ENCODE data around the gene BTF3L4.
"Not testable (repeated sequence)": the region's sequence is repeated elsewhere in the genome, so short reads cannot be mapped to it uniquely, and the experiment has no call there.

The BTF3L4 gene

DNA sequence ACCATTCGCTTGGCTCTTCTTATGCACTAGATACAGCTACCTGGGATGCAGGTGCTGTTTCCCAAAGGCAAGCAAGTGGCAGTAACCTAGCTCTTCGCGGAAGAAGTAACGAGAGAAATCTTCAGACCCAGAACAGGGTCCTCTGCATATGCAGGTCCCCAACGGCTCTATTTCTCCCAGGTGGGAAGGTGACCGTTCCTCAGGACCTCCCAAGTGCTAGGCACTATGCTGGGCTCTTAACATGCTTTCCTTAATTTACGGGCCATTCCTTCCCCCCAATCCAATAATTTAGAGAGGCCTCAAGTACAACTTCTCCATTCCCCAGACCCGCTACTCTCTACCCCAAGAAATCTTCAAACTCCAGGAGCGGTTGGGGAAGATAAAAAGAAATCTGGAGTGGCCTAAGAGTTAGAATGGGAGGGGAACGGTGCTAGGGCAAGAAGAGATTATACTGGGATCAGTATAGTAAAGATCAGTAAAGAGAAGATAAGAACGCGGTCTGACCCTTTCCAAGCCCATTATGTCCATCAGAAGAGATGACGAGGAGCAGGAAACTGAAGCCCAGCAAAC is 1.5 kb upstream of the BTF3L4 start:
- DNase-seq, result no peak

DNA sequence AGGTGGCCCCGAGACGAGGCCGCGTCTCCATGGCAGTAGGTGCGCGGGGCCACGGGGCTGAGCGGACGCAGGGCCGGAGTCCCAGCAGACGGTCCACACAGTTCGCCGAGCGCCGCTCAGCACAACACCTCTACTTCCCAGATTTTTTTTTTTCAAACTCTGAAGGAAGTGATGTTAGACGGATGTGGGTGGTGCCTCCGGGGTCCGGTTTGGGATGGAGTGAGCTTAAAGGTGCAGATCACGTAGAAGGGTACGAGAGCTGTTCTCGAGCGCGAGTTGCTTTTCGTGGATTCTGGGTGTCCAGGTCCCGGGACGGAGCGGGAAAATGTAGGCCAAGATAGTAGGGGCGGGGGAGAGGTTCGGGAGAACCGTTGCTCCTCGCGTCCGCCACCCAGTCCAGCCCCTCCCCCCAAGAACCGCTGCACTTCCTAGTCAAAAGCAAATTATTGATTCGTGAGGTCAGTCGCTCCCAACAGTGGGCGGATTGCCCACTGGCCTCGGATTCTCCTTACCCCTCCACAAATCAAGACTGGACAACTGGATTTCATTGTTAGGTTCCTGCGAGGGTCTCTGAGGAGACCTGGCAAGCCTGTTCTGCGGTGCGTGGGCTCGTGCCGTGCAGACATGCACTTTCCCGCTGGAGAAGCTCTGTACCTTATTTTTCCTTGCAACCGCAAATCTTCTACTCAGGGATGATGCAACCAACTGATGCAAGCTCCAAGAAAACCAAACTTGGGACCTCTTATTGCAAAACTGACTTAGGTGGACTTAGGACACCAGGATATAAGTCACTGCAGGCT is 829 bp upstream of the BTF3L4 start, which contains the start of gene TXNDC12:
TXNDC12 (minus strand) TSS at position 126 of the 800 bp plus-strand sequence; CDS start at position 31, 95 bp downstream.
- DNase-seq, result peak; percentile 93

DNA sequence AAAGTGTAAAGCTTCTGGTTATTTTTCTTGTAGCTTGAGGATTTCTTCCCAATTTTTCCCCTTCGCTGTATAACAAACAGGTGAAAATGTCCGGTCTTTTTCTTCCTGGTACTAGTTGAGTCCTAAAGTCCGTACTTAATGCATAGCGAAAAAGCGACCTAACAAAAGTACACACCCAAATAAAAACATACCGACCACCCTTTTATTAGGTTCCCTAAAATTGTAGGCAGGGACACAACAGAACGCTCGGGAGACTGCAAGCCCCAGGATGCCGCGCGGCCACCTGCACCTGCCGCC is 281 bp upstream of the BTF3L4 start:
- DNase-seq, result no peak

DNA sequence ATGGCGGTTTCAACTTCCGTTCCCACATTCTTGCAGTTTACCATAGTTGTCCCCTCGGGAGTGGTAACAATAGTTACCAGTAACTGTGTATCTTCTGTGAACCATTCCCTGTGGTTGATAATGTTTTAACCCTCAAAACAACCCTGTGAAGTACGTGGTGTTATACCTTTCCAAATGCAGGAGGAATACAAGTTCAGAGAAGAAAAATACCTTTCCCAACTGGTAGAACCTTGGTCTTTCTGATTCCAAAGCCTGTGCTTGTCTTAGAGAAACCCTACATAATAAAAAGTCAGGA is 789 bp downstream of the BTF3L4 start:
- no peak for DNase-seq

DNA sequence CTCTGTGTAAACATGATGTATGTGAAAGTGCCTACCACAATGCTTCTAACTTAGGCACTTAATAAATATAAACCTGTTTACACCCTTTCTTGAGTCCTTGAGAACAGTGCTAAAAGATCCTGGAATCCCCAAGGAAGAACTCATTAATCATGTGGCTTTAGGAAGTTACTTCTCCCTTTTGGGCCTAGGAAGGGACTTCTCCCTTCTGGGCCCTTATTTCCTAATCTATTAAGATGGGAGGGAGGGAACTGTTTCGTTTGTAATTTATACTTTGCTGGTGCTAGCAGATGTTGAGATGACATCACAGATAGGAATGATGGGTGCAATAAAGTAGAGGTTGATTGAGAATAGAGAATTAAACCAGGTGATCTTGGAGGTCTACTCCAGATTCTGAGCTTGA is 1.2 kb downstream of the BTF3L4 start:
- DNase-seq, result peak; percentile 7

DNA sequence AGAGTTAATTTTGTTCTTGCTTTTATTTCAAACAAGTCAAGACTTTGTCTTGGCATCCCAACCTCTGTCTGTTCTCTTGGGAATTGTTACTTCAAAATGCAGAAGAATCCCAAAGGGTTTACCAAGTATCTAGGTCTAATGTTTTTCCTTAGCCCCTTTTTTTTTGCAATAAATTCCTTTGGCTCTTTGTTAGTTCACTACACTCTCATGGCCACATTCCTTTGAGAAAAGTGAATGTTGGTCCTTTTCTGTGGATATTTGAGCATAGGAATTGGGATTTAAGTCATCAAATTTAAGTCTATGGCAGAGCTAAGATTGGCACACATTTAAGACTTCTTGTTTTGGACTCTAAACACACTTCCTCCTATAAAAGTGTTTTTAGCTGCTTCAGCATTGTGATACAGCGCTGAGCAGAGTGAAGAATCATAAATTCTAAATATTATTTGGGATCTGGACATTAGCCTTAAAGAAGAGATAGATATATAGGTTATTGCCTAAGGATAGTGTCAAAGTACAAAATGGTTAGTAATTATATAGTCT is 1.9 kb downstream of the BTF3L4 start:
- no peak for DNase-seq

DNA sequence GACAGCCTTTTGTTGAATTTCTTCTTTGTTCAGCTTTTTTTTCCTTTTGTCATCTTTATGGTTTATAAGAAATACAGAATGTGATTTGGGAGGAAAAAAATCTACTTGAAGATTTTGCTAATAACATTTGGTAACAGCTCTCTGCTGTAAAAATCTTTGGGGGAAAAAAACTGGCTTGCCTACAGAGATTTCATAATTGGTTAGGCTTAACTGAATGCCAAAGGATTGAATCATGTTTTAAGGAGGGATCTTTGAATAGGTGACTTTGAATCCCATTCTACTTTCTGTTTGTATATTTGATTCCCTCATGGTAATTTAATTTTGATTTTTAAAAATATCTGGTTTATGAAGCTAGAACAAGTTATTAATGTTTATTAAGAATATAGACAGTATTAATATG is 3.2 kb downstream of the BTF3L4 start:
- DNase-seq, result no peak

DNA sequence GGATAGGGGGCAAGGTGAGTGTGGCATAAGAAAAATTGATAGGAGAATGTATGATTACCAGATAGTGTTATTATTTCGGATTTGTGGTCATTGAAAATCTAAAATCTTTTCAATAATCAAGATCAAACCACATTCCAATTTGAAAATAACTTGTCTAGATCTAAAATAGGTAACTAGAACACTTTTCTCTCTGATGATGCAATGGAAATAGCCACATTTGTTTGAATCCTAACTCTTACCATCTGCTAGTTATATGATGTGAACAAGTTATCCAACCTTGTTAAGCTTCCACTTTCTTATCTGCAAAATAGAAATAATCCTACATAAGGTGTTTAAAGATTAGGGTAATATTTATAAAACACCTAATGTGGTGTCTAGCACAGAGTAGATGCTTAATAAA is 3.8 kb downstream of the BTF3L4 start:
- no peak for DNase-seq

DNA sequence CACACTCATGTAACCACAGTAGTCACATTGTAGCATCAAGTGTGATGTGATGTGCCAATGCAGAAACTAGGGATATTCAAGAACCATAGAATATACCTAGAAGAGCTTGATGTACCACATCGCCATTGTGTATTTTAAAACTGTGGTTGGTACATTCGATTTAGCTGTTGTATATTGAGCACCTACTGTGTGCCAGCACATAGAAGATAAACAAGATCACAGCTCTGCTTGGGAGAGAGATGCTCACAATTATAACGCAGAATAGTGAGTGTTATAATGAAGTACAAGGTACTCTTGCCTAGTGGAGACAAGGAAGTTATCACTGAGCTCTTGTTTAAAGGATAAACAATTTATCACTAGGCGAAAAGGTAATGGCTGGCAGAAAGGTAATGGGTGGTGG is 4.7 kb downstream of the BTF3L4 start:
- no peak for DNase-seq

DNA sequence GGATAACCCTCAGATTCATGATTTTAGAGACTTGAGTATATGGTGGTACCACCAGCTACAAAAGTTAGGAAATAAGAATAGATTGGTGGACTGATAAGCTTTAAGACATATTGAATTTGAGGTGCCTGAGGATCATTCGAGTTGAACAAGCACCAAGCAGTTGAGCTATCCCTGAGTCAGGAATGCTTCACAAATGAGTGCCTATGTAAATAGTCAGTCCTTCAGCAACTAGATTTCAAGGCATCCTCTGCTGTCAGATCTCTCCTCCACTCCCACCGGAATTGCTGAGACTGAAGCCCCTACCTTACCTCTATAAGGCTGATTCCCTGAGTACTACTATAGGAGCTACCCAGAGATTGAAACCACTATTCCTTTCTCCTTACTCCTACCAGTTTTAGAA is 7.1 kb downstream of the BTF3L4 start:
- no peak for DNase-seq

DNA sequence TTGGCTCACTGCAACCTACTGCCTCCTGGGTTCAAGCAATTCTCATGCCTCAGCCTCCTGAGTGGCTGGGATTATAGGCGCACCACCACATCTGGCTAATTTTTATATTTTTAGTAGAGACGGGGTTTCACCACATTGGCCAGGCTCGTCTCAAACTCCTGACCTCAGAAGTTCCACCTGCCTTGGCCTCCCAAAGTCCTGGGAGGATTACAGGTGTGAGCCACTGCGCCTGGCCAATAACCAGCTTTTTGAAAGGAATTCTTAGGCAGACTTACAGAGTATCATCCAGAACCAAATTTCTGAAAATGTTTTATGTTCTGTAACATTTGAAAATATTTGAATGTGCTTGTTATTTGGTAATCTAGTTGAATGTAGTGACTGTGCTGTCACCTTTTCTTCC is 14.6 kb downstream of the BTF3L4 start:
- no peak for DNase-seq

DNA sequence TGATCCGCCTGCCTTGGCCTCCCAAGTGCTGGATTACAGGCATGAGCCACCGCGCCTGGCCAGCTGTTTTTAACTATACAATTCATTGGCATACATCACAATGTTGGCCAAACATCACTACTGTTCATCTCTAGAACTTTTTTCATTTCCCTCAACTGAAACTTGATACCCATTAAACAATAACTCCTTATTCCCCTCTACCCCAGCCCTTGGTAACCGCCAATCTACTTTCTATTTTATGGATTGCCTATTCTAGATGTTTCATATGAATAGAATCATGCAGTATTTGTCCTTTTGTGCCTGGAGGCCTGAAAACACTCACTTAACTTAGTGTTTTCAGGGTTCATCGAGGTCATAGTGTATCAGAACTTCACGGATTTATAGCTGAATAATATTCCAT is 16.2 kb downstream of the BTF3L4 start:
- no peak for DNase-seq

DNA sequence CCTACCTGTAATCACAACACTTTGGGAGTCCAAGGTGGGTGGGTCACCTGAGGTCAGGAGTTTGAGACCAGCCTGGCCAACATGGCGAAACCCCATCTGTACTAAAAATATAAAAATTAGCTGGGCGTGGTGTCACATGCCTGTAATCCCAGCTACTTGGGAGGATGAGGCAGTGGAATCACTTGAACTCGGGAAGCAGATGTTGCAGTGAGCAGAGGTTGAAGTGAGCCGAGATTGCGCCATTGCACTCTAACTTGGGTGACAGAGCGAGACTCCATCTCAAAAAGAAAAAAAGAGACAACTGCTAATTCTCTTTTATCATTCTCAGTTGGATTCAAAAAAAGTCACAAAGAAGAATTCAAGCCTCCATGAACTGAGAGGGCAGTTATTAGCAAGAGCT is 21.2 kb downstream of the BTF3L4 start:
- DNase-seq, result not testable (repeated sequence)

DNA sequence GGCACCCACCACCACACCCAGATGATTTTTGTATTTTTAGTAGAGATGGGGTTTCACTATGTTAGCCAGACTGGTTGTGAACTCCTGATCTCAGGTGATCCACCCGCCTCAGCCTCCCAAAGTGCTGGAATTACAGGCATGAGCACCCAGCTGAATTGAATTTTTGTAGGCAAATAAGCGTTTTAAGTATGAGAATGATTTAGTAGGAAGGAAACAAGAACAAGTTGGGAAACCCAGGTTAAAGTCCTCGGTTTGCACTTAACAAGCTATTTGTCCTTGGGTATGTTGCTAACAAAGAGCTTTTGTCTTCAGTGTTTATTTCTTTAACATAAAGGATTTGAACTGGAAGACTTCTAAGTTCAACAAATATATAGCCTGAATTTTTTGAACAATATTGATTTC is 23.9 kb downstream of the BTF3L4 start:
- no peak for DNase-seq

DNA sequence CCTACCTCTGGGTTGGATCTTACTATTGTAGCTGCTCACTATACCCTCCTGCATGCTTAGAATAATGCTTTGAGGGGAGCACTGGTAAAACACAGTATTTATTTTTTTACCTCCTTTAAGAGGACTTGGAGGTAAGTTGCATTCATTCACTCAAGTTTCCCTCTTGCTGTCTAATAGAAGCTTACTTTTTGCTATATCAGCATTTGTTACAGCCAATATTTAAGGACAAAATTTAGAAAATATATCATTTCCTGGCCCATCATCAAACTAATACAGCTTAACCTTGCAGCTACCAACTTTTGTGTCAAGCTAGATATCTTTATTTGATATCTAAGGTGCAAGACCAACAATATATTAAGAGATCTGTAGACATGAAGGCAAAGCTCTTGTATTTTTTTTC is 31.8 kb downstream of the BTF3L4 start:
- not testable (repeated sequence) for DNase-seq

DNA sequence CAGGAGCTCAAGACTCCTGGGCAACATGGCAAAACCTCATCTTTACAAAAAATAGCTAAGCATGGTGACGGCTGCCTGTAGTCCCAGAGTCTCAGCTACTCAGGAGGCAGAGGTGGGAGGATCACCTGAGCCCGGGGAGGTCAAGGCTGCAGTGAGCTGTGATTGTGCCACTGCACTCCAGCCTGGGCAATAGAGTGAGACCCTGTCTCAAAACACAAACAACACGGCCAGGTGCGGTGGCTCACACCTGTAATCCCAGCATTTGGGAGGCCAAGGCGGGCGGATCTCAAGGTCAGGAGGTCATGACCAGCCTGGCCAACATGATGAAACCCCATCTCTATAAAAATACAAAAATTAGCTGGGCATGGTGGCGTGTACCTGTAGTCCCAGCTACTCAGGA is 38.2 kb downstream of the BTF3L4 start:
- DNase-seq, result not testable (repeated sequence)

DNA sequence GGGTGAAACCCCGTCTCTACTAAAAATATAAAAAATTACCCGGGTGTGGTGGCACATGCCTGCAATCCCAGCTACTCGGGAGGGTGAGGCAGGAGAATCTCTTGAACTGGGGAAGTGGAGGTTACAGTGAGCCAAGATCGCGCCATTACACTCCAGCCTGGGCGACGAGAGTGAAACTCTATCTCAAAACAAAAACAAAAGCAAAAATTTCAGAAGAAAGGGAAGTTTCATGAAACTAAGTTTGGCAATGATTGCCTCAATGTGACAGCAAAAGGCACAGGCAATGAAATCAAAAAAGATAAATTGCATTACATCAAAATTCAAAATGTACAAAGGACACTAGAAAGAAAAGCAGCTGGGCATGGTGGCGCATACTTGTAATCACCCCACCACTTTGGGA is 40.1 kb downstream of the BTF3L4 start:
- DNase-seq, result no peak

DNA sequence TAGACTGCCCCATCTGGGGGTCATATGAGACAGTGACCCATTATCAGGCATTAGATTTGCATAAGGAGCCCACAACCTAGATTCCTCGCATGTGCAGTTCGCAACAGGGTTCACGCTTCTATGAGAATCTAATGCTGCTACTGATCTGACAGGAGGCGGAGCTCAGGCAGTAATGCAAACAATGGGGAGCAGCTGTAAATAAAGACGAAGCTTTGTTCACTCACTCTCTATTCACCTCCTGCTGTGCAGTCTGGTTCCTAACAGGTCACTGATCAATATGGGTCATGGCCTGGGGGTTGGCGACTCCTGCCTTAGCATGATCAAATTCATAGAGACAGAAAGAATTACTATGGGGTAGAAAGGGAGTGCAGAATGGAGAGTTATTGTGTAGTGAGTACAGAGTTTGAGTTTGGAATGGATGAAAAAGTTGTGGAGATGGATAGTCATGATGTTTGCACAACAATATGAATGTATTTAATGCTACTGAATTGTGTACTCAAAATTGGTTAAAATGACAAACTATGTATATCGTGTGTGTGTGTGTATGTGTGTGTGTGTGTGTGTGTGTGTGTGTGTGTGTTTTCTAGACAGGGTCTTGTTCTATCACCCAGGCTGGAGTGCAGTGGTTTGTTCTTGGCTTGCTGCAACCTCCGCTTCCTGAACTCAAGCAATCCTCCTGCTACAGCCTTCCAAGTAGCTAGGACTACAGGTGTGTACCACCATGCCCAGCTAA is 42.2 kb downstream of the BTF3L4 start:
- no peak for DNase-seq

DNA sequence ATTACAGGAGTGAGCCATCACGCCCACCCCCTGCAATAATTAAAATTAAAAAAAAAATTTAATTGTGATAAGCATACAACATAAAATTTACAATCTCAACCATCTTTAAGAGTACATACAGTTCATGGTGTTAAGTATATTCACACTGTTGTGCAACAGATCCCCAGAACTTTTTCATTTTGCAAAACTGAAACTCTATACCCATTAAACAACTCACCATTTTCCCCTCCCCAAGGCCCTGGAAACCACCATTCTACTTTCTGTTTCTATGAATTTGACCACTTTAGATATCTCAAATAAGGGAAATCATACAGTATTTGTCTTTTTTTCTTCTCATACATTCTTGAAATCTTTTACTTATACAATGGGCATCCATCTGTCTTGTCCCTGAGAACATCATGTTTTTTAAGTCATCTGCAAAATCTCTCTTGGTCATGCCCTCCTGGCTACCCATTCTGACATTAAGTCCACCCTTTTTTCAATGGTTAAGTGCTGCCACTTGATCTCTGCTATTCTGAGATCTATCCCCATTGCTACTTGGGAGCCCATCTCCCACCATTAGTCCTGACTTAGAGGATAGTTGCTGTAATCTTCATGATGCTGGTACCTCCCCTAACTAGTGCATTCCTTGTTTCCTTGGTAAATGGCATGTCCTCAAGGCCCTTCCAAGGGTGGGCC is 46.4 kb downstream of the BTF3L4 start:
- no peak for DNase-seq

DNA sequence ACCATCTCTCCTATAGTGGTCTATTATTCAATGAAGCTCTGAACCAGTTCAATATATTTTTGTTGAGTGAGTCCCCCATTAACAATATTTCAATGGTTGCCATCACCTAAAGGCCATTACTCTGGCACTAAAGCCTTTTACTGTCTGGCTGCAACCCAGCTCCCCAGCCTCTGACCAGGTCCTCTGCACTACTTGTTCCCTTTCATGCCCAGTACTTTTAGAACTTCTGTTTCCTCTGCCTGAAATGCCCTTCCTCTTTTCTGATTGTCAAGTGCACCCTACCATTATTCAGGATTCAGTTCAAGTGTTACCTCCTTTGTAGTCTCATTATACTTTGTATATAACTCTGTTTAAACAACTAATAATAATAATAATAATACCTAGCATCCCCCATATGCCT is 55.4 kb downstream of the BTF3L4 start:
- no peak for DNase-seq

DNA sequence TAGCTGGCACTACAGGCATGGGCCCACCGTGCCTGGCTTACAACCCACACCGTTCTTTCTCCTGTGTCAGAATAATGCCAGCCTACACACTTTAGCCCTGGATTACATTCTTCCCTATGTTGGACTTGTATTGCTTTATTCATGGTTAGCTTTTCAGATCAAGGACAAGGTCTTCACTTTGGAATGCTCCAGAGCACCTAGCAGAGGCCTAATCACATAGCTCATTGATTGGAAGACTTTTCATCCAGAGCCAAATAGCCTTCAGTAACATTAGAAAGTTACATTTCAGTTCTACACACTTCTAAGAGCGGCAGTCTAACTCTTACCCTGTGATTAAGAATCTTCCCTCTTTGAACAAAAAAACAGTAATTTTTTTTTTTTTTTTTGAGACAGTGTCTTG is 56.4 kb downstream of the BTF3L4 start:
- DNase-seq, result no peak

DNA sequence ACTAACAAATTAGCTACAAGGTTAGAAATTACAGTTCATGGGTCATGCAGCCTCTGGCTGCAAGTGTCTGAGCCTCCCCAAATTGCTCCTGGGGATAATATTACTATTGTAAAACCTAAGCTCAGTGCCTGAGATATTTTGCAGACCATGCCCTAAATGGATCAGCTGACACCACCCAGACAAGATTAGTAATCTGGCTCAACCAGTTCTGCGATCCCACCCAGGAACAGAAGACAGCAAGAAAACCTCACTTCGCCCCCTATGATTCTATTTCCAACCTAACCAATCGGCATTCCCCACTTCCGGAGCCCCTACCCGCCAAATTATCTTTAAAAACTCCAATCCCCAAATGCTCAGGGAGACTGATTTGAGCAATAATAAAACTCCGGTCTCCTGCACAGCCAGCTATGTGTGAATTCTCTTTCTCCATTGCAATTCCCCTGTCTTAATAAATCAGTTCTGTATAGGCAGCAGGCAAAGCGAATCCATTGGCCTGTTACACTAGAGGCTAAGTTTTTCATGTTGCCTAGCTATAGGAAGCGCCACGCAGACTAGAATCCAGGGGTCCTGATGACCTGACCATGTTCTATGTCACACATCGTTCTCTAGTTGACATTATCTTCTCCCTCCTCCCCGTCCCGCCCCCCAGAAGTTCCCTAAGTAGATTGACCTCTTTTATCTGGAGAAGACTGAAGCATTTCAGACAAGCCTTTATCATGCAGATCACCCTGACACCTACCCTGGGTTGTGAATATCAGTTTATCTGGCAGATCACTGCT is 63.4 kb downstream of the BTF3L4 start:
- DNase-seq, result no peak

All from right kidney (tissue), 1 donor.